IMR-90 (cell line): ENCODE measurements around the gene ATP13A1. TPM values are rescaled to one million over a fixed set of nuclear protein-coding genes. Genes with fewer than 3 reads are reported as not detected.

ENCODE experiments used
- ATAC-seq: fragments of 200-7000 bp; cut with Tn5 transposase; 2 replicates; pipeline ENCODE4 v1.9.1; 2020; ENCODE audit warnings: low read depth, mild to moderate bottlenecking, moderate library complexity
- BruUV-seq: library from RNA; stranded (reverse); fragments of 400-500 nt; replicated peaks from 2 replicates; lab custom pipeline; 2021; lab: Mats Ljungman, UMichigan
- CTCF ChIA-PET: fragments of 300-600 bp; formaldehyde crosslinking; extraction: SDS; loops from one replicate; lab custom pipeline; 2021; ENCODE audit warnings: antibody characterized with exemption; lab: Yijun Ruan, JAX
- POLR2A ChIA-PET: fragments of 300-600 bp; sonication (Branson Sonifier 250); formaldehyde crosslinking; loops from one replicate; lab custom pipeline; 2022; ENCODE audit warnings: antibody characterized with exemption; ENCODE audit not compliant: unreplicated experiment; lab: Charles Lee
- DNase-seq: peaks from one replicate; pipeline ENCODE4 v3.0.0; 2013
- H2AFZ ChIP-seq: replicated peaks from 2 replicates; pipeline ENCODE3; 2013; ENCODE audit warnings: low read length, mild to moderate bottlenecking; ENCODE audit not compliant: poor library complexity
- H2AK5ac ChIP-seq: 2 replicates; pipeline ENCODE4 v1.6.1; 2013; ENCODE audit warnings: low read depth, low read length, inconsistent platforms
- H2AK9ac ChIP-seq: replicated peaks from 2 replicates; pipeline ENCODE3; 2013; ENCODE audit warnings: mild to moderate bottlenecking, low read depth, low read length, moderate library complexity; ENCODE audit not compliant: poor library complexity
- H2BK120ac ChIP-seq: 2 replicates; pipeline ENCODE4 v1.6.1; 2013; ENCODE audit warnings: low read depth, low read length, inconsistent platforms
- H2BK15ac ChIP-seq: 3 replicates; pipeline ENCODE4 v1.6.1; 2013; ENCODE audit warnings: low read depth, low read length, inconsistent platforms
- H2BK20ac ChIP-seq: 2 replicates; pipeline ENCODE4 v1.6.1; 2013; ENCODE audit warnings: low read depth, mild to moderate bottlenecking, inconsistent platforms, low read length, moderate library complexity
- H2BK5ac ChIP-seq: 2 replicates; pipeline ENCODE4 v1.6.1; 2013; ENCODE audit warnings: mild to moderate bottlenecking, low read depth, low read length, inconsistent platforms; ENCODE audit not compliant: poor library complexity, severe bottlenecking
- H3K14ac ChIP-seq: replicated peaks from 2 replicates; pipeline ENCODE4 v1.6.1; 2013; ENCODE audit warnings: low read depth, low read length, inconsistent platforms
- H3K18ac ChIP-seq: 2 replicates; pipeline ENCODE4 v1.6.1; 2013; ENCODE audit warnings: low read depth, low read length, control low read depth
- H3K23ac ChIP-seq: 2 replicates; pipeline ENCODE4 v1.6.1; 2013; ENCODE audit warnings: low read depth, low read length, inconsistent platforms
- H3K27ac ChIP-seq: 2 replicates; pipeline ENCODE4 v1.5.1; 2013; ENCODE audit warnings: mild to moderate bottlenecking, control low read depth, low read length; ENCODE audit not compliant: insufficient read depth
- H3K27me3 ChIP-seq: 2 replicates; pipeline ENCODE4 v1.6.1; 2013; ENCODE audit warnings: low read length; ENCODE audit not compliant: control insufficient read depth, insufficient read depth
- H3K36me3 ChIP-seq: 2 replicates; pipeline ENCODE4 v1.6.1; 2013; ENCODE audit warnings: low read length, mixed read lengths; ENCODE audit not compliant: control insufficient read depth, insufficient read depth
- H3K4ac ChIP-seq: 2 replicates; pipeline ENCODE4 v1.6.1; 2013; ENCODE audit warnings: low read depth, low read length, inconsistent platforms
- H3K4me1 ChIP-seq: 2 replicates; pipeline ENCODE4 v1.6.1; 2013; ENCODE audit warnings: low read length, mixed read lengths; ENCODE audit not compliant: control insufficient read depth, insufficient read depth
- H3K4me2 ChIP-seq: 2 replicates; pipeline ENCODE4 v1.6.1; 2013; ENCODE audit warnings: low read depth, mild to moderate bottlenecking, control low read depth, low read length, moderate library complexity
- H3K4me3 ChIP-seq: 2 replicates; pipeline ENCODE4 v1.5.1; 2013; ENCODE audit warnings: low read depth, mild to moderate bottlenecking, control low read depth, low read length, moderate library complexity; ENCODE audit not compliant: insufficient read depth
- H3K56ac ChIP-seq: 2 replicates; pipeline ENCODE4 v1.6.1; 2013; ENCODE audit warnings: low read length, inconsistent platforms; ENCODE audit not compliant: insufficient read depth; ENCODE audit errors: extremely low read depth
- H3K79me1 ChIP-seq, 2 experiments: 2 replicates each; pipeline ENCODE4 v1.6.1; 2013; ENCODE audit warnings: low read length in 2 of 2, inconsistent platforms in 1 of 2, low read depth in 1 of 2
- H3K9ac ChIP-seq: 2 replicates; pipeline ENCODE4 v1.6.1; 2013; ENCODE audit warnings: low read depth, low read length, control low read depth
- H3K9me1 ChIP-seq: 2 replicates; pipeline ENCODE4 v1.6.1; 2013; ENCODE audit warnings: low read length, inconsistent platforms; ENCODE audit not compliant: insufficient read depth
- H3K9me3 ChIP-seq: 2 replicates; pipeline ENCODE4 v1.6.1; 2013; ENCODE audit warnings: low read length; ENCODE audit not compliant: control insufficient read depth, insufficient read depth
- H4K20me1 ChIP-seq: 2 replicates; pipeline ENCODE4 v1.6.1; 2013; ENCODE audit warnings: low read length, inconsistent platforms; ENCODE audit not compliant: insufficient read depth
- H4K5ac ChIP-seq: 2 replicates; pipeline ENCODE4 v1.6.1; 2013; ENCODE audit warnings: mild to moderate bottlenecking, low read depth, low read length, control low read depth
- H4K8ac ChIP-seq, 2 experiments: 2 replicates each; pipeline ENCODE4 v1.6.1; 2013; ENCODE audit warnings: low read depth in 2 of 2, low read length in 2 of 2, control low read depth in 1 of 2, inconsistent platforms in 1 of 2
- H4K91ac ChIP-seq: 2 replicates; pipeline ENCODE4 v1.6.1; 2013; ENCODE audit warnings: low read depth, low read length, inconsistent platforms; ENCODE audit not compliant: insufficient read depth
- CHD1 ChIP-seq: IDR thresholded peaks from 2 replicates; pipeline ENCODE4 v1.6.1; 2012; ENCODE audit warnings: low read depth, low read length, improper control_type of control experiment
- CTCF ChIP-seq: conservative IDR thresholded peaks from 2 replicates; pipeline ENCODE4 v1.5.1; 2012; ENCODE audit warnings: mild to moderate bottlenecking, low read depth, low read length, improper control_type of control experiment
- MXI1 ChIP-seq: IDR thresholded peaks from 2 replicates; pipeline ENCODE4 v1.6.1; 2012; ENCODE audit warnings: low read depth, mild to moderate bottlenecking, low read length, moderate library complexity, borderline replicate concordance
- SMC3 ChIP-seq: fragments of 150-350 bp; IDR thresholded peaks from 2 replicates; pipeline ENCODE4 v1.6.1; 2016; ENCODE audit warnings: low read depth, mild to moderate bottlenecking, antibody characterized with exemption, low read length, moderate library complexity
- WGBS, 2 experiments: methylation state at CpG; one replicate each; pipeline versions ENCODE4 v1.1.5 to v1.1.7; 2013; ENCODE audit warnings: missing lambda C conversion rate in 2 of 2; ENCODE audit not compliant: insufficient read length in 1 of 2; ENCODE audit errors: extremely low coverage in 2 of 2; 5-methylcytosine and 5-hydroxymethylcytosine counted together
- dilution Hi-C: fragments of 300-500 bp; cut with HindIII; formaldehyde crosslinking; loops from one replicate; pipeline ENCODE4 v1.14.3; 2018; ENCODE audit warnings: low sequenced_read_pairs; ENCODE audit not compliant: unreplicated experiment
- in situ Hi-C: fragments of 300-500 bp; cut with MboI; formaldehyde crosslinking; loops from 3 replicates; pipeline ENCODE4 v1.14.3; 2019; ENCODE audit warnings: low sequenced_read_pairs, inconsistent platforms, mixed read lengths
- intact Hi-C: fragments of 100-400 bp; cut with micrococcal nuclease; formaldehyde crosslinking; loops from 2 replicates; pipeline ENCODE4 v1.10.0; 2022
- polyA plus RNA-seq, 3 experiments: library from polyadenylated mRNA; depleted of rRNA; stranded (reverse); fragments of >200 nt; gene quantifications; 2 replicates each; pipeline ENCODE4 v1.2.3, GENCODE V29; 2012; ENCODE audit warnings: low replicate concordance in 1 of 3
- total RNA-seq: library from RNA; depleted of rRNA; stranded (reverse); fragments of >200 nt; gene quantifications from 2 replicates; pipeline ENCODE4 v1.2.3, GENCODE V29; 2012

The ATP13A1 gene
- total and polyA plus RNA-seq, 2 of the 4 experiments (the other 2 are of a cell fraction): 13.3 to 43.8 TPM

DNA sequence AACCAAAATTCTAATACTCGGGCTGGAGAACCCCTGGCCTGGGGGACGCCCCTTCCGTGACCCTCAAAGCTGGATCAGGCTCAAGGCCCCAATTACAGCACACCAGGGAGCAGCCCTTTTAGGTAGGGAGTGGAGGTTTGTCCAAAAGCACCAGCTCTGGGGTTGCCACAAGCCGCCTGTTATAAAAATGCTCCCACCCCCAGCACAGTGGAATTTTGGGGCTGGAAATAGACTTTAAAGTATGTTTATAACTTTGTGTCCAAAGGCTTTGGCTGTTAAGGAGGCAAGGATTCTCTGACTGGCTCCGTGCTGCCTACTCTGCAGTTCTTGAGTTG is 19.5 kb downstream of the ATP13A1 start:
- no peak for DNase-seq
- H3K18ac ChIP-seq: no peak overlapping the region
- H2BK15ac ChIP-seq: no peak overlapping the region
- H3K14ac ChIP-seq: no peak overlapping the region
- H2AK5ac ChIP-seq: no peak overlapping the region
- dilution Hi-C loops: no loop called here
- H2BK120ac ChIP-seq: no peak overlapping the region
- POLR2A ChIA-PET: no interaction called here
- H3K4me2 ChIP-seq: no peak overlapping the region
- H3K36me3 ChIP-seq: peaks cover 30% of the 10 kb centered on the region
- H2AK9ac ChIP-seq: peak overlapping the region; percentile 60
- H3K27ac ChIP-seq: no peak overlapping the region
- no peak overlapping the region for H2BK20ac ChIP-seq
- 0 out of 2 replicates have a peak, but pooled peaks cover 3% of the 10 kb centered on the region for H4K20me1 ChIP-seq
- ATAC-seq: no peak; the same call in 1 of the 2 replicates
- intact Hi-C loops: loop anchor here (5.0 kb wide), 1 partner anchor 92 kb away; no protein-coding TSS in a partner anchor
- H3K79me1 ChIP-seq: peaks cover 3 to 19% of the 10 kb centered on the region in 2 experiments
- in situ Hi-C loops: loop anchor here (5.0 to 25.0 kb wide), 2 partner anchors 107 to 257 kb away; partner anchors contain the start of gene CILP2
- peak overlapping the region; percentile 94 for H2AFZ ChIP-seq
- no peak overlapping the region for H3K4ac ChIP-seq
- TF ChIP-seq CHD1: no peak
- no peak for TF ChIP-seq CTCF
- TF ChIP-seq SMC3: no peak
- TF ChIP-seq MXI1: no peak; the same call in 1 of the 2 replicates
- CTCF ChIA-PET: interaction anchor here (0.5 to 1.7 kb wide), 5 partner anchors 10 to 115 kb away, joined by 3 to 11 read pairs (median 3); no protein-coding TSS in a partner anchor
- no peak overlapping the region for H4K5ac ChIP-seq
- no peak overlapping the region for H4K91ac ChIP-seq
- no peak overlapping the region for H4K8ac ChIP-seq
- H3K4me3 ChIP-seq: no peak overlapping the region
- 0 out of 2 replicates have a peak, but pooled peaks cover 2% of the 10 kb centered on the region for H3K4me1 ChIP-seq
- H3K23ac ChIP-seq: no peak overlapping the region
- BruUV-seq: no TSS peak
- peaks cover 3% of the 10 kb centered on the region; the same call in 1 of the 2 replicates for H3K9me1 ChIP-seq
- H2BK5ac ChIP-seq: no peak overlapping the region
- H3K56ac ChIP-seq: no peak overlapping the region
- H3K9ac ChIP-seq: no peak overlapping the region
- no peaks in the 10 kb centered on the region for H3K27me3 ChIP-seq
- no CpG with 5 or more reads among the region's 5 CpGs for WGBS, 2 experiments
- no peaks in the 10 kb centered on the region for H3K9me3 ChIP-seq
